ENCODE results near the gene HRH2.

- TF ChIP-seq POLR2AphosphoS5 (IDR thresholded peaks at IDR 0.05; ENCODE audit: borderline replicate concordance, low read depth, low read length) (no peak), EZH2 (IDR thresholded peaks at IDR 0.05) (no peak), FOXP2 (optimal IDR thresholded peaks at IDR 0.05; ENCODE audit: control extremely low read depth, extremely low read length, insufficient read depth) (no peak)
Observed at GRCh38 chr5:175620527-175620926, 37.3 kb upstream of the HRH2 start.

All from SK-N-MC (cell line).